ENCODE measurements around the gene PIGS. TPM values are rescaled to one million over a fixed set of nuclear protein-coding genes. Genes with fewer than 3 reads are reported as not detected.

Gene PIGS
- total and polyA plus RNA-seq, 2 donors (not counting 1 experiment from before 2014, with no cell fraction given) = 44.1 to 55.1 TPM

- ChIA-PET POLR2A (interaction anchor here (0.7 kb wide), 2 partner anchors 86 to 566 kb away, joined by 3 to 8 read pairs; no protein-coding TSS in a partner anchor), CTCF (interaction anchor here (0.7 to 15.2 kb wide), 4 partner anchors 9 to 113 kb away, joined by 3 to 220 read pairs (median 4); partner anchors contain the start of gene RSKR)
- TF ChIP-seq, protein P1, sequence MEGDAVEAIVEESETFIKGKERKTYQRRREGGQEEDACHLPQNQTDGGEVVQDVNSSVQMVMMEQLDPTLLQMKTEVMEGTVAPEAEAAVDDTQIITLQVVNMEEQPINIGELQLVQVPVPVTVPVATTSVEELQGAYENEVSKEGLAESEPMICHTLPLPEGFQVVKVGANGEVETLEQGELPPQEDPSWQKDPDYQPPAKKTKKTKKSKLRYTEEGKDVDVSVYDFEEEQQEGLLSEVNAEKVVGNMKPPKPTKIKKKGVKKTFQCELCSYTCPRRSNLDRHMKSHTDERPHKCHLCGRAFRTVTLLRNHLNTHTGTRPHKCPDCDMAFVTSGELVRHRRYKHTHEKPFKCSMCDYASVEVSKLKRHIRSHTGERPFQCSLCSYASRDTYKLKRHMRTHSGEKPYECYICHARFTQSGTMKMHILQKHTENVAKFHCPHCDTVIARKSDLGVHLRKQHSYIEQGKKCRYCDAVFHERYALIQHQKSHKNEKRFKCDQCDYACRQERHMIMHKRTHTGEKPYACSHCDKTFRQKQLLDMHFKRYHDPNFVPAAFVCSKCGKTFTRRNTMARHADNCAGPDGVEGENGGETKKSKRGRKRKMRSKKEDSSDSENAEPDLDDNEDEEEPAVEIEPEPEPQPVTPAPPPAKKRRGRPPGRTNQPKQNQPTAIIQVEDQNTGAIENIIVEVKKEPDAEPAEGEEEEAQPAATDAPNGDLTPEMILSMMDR (IDR thresholded peaks at IDR 0.05) = no peak
- TF ChIP-seq EZH2 (IDR thresholded peaks at IDR 0.05; ENCODE audit: borderline replicate concordance, insufficient read depth, low read depth, low read length, poor library complexity, severe bottlenecking) = no peak
- ATAC-seq (ENCODE audit: low read depth) (no peak), DNase-seq (no peak)
- peaks cover 0 to 2% (median under 1%) of the 10 kb centered on the region in 4 experiments for H3K27me3 ChIP-seq (replicated peaks in 1 of 4; ENCODE audit: control extremely low read depth in 1 of 4, control insufficient read depth in 3 of 4, insufficient read depth in 4 of 4, low read length in 3 of 4)
- no peaks in the 10 kb centered on the region for H3K9me3 Mint-ChIP-seq (ENCODE audit: insufficient read depth)
- no peaks in the 10 kb centered on the region for H3K9me3 ChIP-seq (ENCODE audit: control extremely low read depth in 1 of 3, control insufficient read depth in 2 of 3, insufficient read depth in 1 of 3, low read length in 2 of 3)
- H3K27ac Mint-ChIP-seq = no peak overlapping the region
- WGBS (ENCODE audit: insufficient coverage) = 89% methylated on average over 3 of the region's 3 CpGs
- peaks cover 8 to 10% of the 10 kb centered on the region in 2 donors for H3K4me1 ChIP-seq (ENCODE audit: control insufficient read depth in 2 of 2, insufficient read depth in 2 of 2, low read length in 2 of 2)
- H3K9ac ChIP-seq (ENCODE audit: low read length) = no peak overlapping the region
- no peak overlapping the region for H3K4me3 ChIP-seq (ENCODE audit: control extremely low read depth in 1 of 5, extremely low read depth in 1 of 5, insufficient read depth in 1 of 5, low read depth in 2 of 5, low read length in 4 of 5)
- no peaks in the 10 kb centered on the region for H3K36me3 ChIP-seq (replicated peaks in 1 of 2; ENCODE audit: control extremely low read depth in 1 of 2, control insufficient read depth in 1 of 2, extremely low read depth in 1 of 2, insufficient read depth in 2 of 2, low read length in 1 of 2)
- no peak overlapping the region for H3K27ac ChIP-seq (ENCODE audit: low read length in 2 of 2)
- H3K4me3 Mint-ChIP-seq = no peak overlapping the region
- no peak overlapping the region for H2AFZ ChIP-seq (ENCODE audit: insufficient read depth, low read depth, low read length, poor library complexity, severe bottlenecking)
- peaks cover 6% of the 10 kb centered on the region for H3K27me3 Mint-ChIP-seq
- H3K79me2 ChIP-seq (ENCODE audit: control insufficient read depth, insufficient read depth, low read length) = no peaks in the 10 kb centered on the region
- intact Hi-C loops (cut with micrococcal nuclease) = no loop called here
- peaks cover 14% of the 10 kb centered on the region for H3K4me1 Mint-ChIP-seq
- no peak overlapping the region for H3K4me2 ChIP-seq (replicated peaks; ENCODE audit: low read depth, low read length, poor library complexity, severe bottlenecking)
- H4K20me1 ChIP-seq (ENCODE audit: control insufficient read depth, insufficient read depth, low read length, poor library complexity, severe bottlenecking) = no peaks in the 10 kb centered on the region
These were observed 67.9 kb downstream of the PIGS start for GRCh38 chr17:28503420-28503819.

Other genes with a start within 250 kb of the PIGS start
- 33.5 and 35.9 TPM in 2 replicates for gene IFT20, start 236.1 kb downstream of the PIGS start, total RNA-seq
- gene IFT20, start 236.1 kb downstream of the PIGS start, polyA plus RNA-seq = 52.6 and 89.6 TPM in 2 replicates
- 19.0 and 20.4 TPM in 2 replicates for gene TNFAIP1, start 235.8 kb downstream of the PIGS start, total RNA-seq
- 10.7 and 11.7 TPM in 2 replicates for gene TNFAIP1, start 235.8 kb downstream of the PIGS start, polyA plus RNA-seq
- 29.7 and 35.7 TPM in 2 replicates for gene POLDIP2, start 214.0 kb downstream of the PIGS start, total RNA-seq
- gene POLDIP2, start 214.0 kb downstream of the PIGS start, polyA plus RNA-seq = 23.9 and 30.2 TPM in 2 replicates
- not detected in 2 replicates for gene SEBOX, start 206.3 kb downstream of the PIGS start, total RNA-seq
- gene SEBOX, start 206.3 kb downstream of the PIGS start, polyA plus RNA-seq = not detected in 2 replicates
- 0.34 TPM in 1 of 2 replicates, not detected in the other for gene VTN, start 201.2 kb downstream of the PIGS start, total RNA-seq
- gene VTN, start 201.2 kb downstream of the PIGS start, polyA plus RNA-seq = 0.36 and 2.0 TPM in 2 replicates
- gene SARM1, start 199.8 kb downstream of the PIGS start, total RNA-seq = 28.0 and 32.8 TPM in 2 replicates
- gene SARM1, start 199.8 kb downstream of the PIGS start, polyA plus RNA-seq = 15.3 and 22.5 TPM in 2 replicates
- gene SLC46A1, start 165.3 kb downstream of the PIGS start, total RNA-seq = 4.3 and 5.0 TPM in 2 replicates
- gene SLC46A1, start 165.3 kb downstream of the PIGS start, polyA plus RNA-seq = 0.97 and 2.5 TPM in 2 replicates
- gene SLC13A2, start 97.9 kb downstream of the PIGS start, total RNA-seq = not detected in 2 replicates
- gene SLC13A2, start 97.9 kb downstream of the PIGS start, polyA plus RNA-seq = not detected in 2 replicates
- not detected in 2 replicates for gene FOXN1, start 65.2 kb downstream of the PIGS start, total RNA-seq
- gene FOXN1, start 65.2 kb downstream of the PIGS start, polyA plus RNA-seq = not detected in 2 replicates
- gene UNC119, start 18.9 kb downstream of the PIGS start, total RNA-seq = 75.3 and 84.2 TPM in 2 replicates
- 174 and 180 TPM in 2 replicates for gene UNC119, start 18.9 kb downstream of the PIGS start, polyA plus RNA-seq
- 16.7 and 20.7 TPM in 2 replicates for gene ALDOC, start 5.4 kb upstream of the PIGS start, total RNA-seq
- 26.6 and 27.6 TPM in 2 replicates for gene ALDOC, start 5.4 kb upstream of the PIGS start, polyA plus RNA-seq
- 8.0 and 10.1 TPM in 2 replicates for gene SPAG5, start 27.5 kb upstream of the PIGS start, total RNA-seq
- gene SPAG5, start 27.5 kb upstream of the PIGS start, polyA plus RNA-seq = 4.7 and 6.6 TPM in 2 replicates
- gene RSKR, start 42.7 kb upstream of the PIGS start, total RNA-seq = 30.4 and 31.9 TPM in 2 replicates
- 20.3 and 21.5 TPM in 2 replicates for gene RSKR, start 42.7 kb upstream of the PIGS start, polyA plus RNA-seq
- 156 and 177 TPM in 2 replicates for gene BLTP2, start 73.6 kb upstream of the PIGS start, total RNA-seq
- 45.9 and 61.8 TPM in 2 replicates for gene BLTP2, start 73.6 kb upstream of the PIGS start, polyA plus RNA-seq
- 38.1 and 40.4 TPM in 2 replicates for gene SDF2, start 90.4 kb upstream of the PIGS start, total RNA-seq
- gene SDF2, start 90.4 kb upstream of the PIGS start, polyA plus RNA-seq = 32.6 and 38.5 TPM in 2 replicates
- gene SUPT6H, start 90.7 kb upstream of the PIGS start, total RNA-seq = 110 and 119 TPM in 2 replicates
- 35.8 and 41.7 TPM in 2 replicates for gene SUPT6H, start 90.7 kb upstream of the PIGS start, polyA plus RNA-seq
- 24.4 and 26.8 TPM in 2 replicates for gene PROCA1, start 140.4 kb upstream of the PIGS start, total RNA-seq
- 7.0 and 7.4 TPM in 2 replicates for gene PROCA1, start 140.4 kb upstream of the PIGS start, polyA plus RNA-seq
- gene RAB34, start 146.3 kb upstream of the PIGS start, total RNA-seq = 18.0 and 20.5 TPM in 2 replicates
- 17.1 and 26.8 TPM in 2 replicates for gene RAB34, start 146.3 kb upstream of the PIGS start, polyA plus RNA-seq
- gene RPL23A, start 148.5 kb upstream of the PIGS start, total RNA-seq = 2,595 and 2,690 TPM in 2 replicates
- 1,162 and 1,239 TPM in 2 replicates for gene RPL23A, start 148.5 kb upstream of the PIGS start, polyA plus RNA-seq
- gene TLCD1, start 154.7 kb upstream of the PIGS start, total RNA-seq = 3.1 and 3.4 TPM in 2 replicates
- gene TLCD1, start 154.7 kb upstream of the PIGS start, polyA plus RNA-seq = 0.19 and 0.49 TPM in 2 replicates
- gene NEK8, start 157.3 kb upstream of the PIGS start, total RNA-seq = 57.1 and 58.0 TPM in 2 replicates
- 58.2 and 305 TPM in 2 replicates for gene NEK8, start 157.3 kb upstream of the PIGS start, polyA plus RNA-seq
- gene TRAF4, start 172.5 kb upstream of the PIGS start, total RNA-seq = 226 and 235 TPM in 2 replicates
- gene TRAF4, start 172.5 kb upstream of the PIGS start, polyA plus RNA-seq = 683 and 1,058 TPM in 2 replicates